ENCODE data around the gene TTC6. TPM values are rescaled to one million over a fixed set of nuclear protein-coding genes. Genes with fewer than 3 reads are reported as not detected.

The TTC6 gene
- total and polyA plus RNA-seq, 2 of the 4 experiments (the other 2 are of a cell fraction) = under 0.01 to 0.12 TPM

GRCh38 chr14:37546621-37547447 lies 48.6 kb upstream of the TTC6 start (continued):
- TF ChIP-seq USF2 (IDR thresholded peaks at IDR 0.05; ENCODE audit: low read depth, low read length) = no peak

GRCh38 chr14:37550511-37550910 lies 44.9 kb upstream of the TTC6 start:
- no peak overlapping the region for H2AFZ ChIP-seq (replicated peaks; ENCODE audit: low read length, poor library complexity)
- DNase-seq (peak; percentile 88), ATAC-seq (ENCODE audit: low read depth) (peak; percentile 87)
- no peak overlapping the region for H3K23ac ChIP-seq (ENCODE audit: low read depth, low read length)
- no peaks in the 10 kb centered on the region for H3K27me3 ChIP-seq (ENCODE audit: control insufficient read depth, insufficient read depth, low read length)
- H3K36me3 ChIP-seq (ENCODE audit: control insufficient read depth, insufficient read depth, low read length) = no peaks in the 10 kb centered on the region
- ChIA-PET POLR2A (ENCODE audit: unreplicated experiment) (no interaction called here), CTCF (no interaction called here)
- in situ Hi-C loops (cut with MboI; ENCODE audit: low sequenced_read_pairs) = no loop called here
- TF ChIP-seq CEBPB (IDR thresholded peaks at IDR 0.05; ENCODE audit: low read depth, low read length) = no peak
- TF ChIP-seq MXI1 (IDR thresholded peaks at IDR 0.05; ENCODE audit: borderline replicate concordance, low read depth, low read length) = 0 out of 2 replicates have a peak, but pooled peaks have one; percentile 16
- peak; percentile 62; the same call in 1 of the 2 replicates for TF ChIP-seq BHLHE40 (IDR thresholded peaks at IDR 0.05; ENCODE audit: low read depth, low read length)
- no peak for TF ChIP-seq USF2 (IDR thresholded peaks at IDR 0.05; ENCODE audit: low read depth, low read length)
- TF ChIP-seq RCOR1 (IDR thresholded peaks at IDR 0.05; ENCODE audit: insufficient replicate concordance, low read length) = no peak
- TF ChIP-seq RAD21 (IDR thresholded peaks at IDR 0.05; ENCODE audit: low read length) = no peak
- no peak for TF ChIP-seq NFE2L2 (IDR thresholded peaks at IDR 0.05; ENCODE audit: low read depth, low read length)
- H2AK9ac ChIP-seq (replicated peaks; ENCODE audit: low read depth, low read length, poor library complexity) = no peak overlapping the region
- H3K4me2 ChIP-seq (ENCODE audit: low read depth, low read length) = no peak overlapping the region
- H2BK120ac ChIP-seq (ENCODE audit: low read depth, low read length) = no peak overlapping the region
- H3K56ac ChIP-seq (ENCODE audit: extremely low read depth, insufficient read depth, low read length) = no peak overlapping the region
- H2BK5ac ChIP-seq (ENCODE audit: low read depth, low read length, poor library complexity, severe bottlenecking) = no peak overlapping the region
- H4K5ac ChIP-seq (ENCODE audit: low read depth, low read length) = no peak overlapping the region
- intact Hi-C loops (cut with micrococcal nuclease) = no loop called here
- no peak overlapping the region for H4K8ac ChIP-seq (ENCODE audit: low read depth in 2 of 2, low read length in 2 of 2)
- H4K20me1 ChIP-seq (ENCODE audit: insufficient read depth, low read length) = no peaks in the 10 kb centered on the region
- H3K79me1 ChIP-seq (ENCODE audit: low read depth in 1 of 2, low read length in 2 of 2) = no peaks in the 10 kb centered on the region
- no peak overlapping the region for H3K27ac ChIP-seq (ENCODE audit: insufficient read depth, low read length)
- no peak overlapping the region for H3K4me3 ChIP-seq (ENCODE audit: insufficient read depth, low read depth, low read length)
- no peak overlapping the region for H2BK20ac ChIP-seq (ENCODE audit: low read depth, low read length)
- WGBS, 2 experiments (ENCODE audit: extremely low coverage in 2 of 2, insufficient read length in 1 of 2) = no CpG with 5 or more reads among the region's 5 CpGs
- no peak overlapping the region for H3K4ac ChIP-seq (ENCODE audit: low read depth, low read length)
- H3K9me3 ChIP-seq (ENCODE audit: control insufficient read depth, insufficient read depth, low read length) = peaks cover 4% of the 10 kb centered on the region; the same call in 1 of the 2 replicates
- H2AK5ac ChIP-seq (ENCODE audit: low read depth, low read length) = no peak overlapping the region
- H3K9me1 ChIP-seq (ENCODE audit: insufficient read depth, low read length) = peaks cover 3% of the 10 kb centered on the region; the same call in 1 of the 2 replicates
- BruUV-seq (replicated peaks) = no TSS peak
- no peak overlapping the region for H3K14ac ChIP-seq (replicated peaks; ENCODE audit: low read depth, low read length)
- H4K91ac ChIP-seq (ENCODE audit: insufficient read depth, low read depth, low read length) = no peak overlapping the region
- dilution Hi-C loops (cut with HindIII; ENCODE audit: low sequenced_read_pairs, unreplicated experiment) = no loop called here
- H3K9ac ChIP-seq (ENCODE audit: low read depth, low read length) = no peak overlapping the region
- no peak overlapping the region for H2BK15ac ChIP-seq (ENCODE audit: low read depth, low read length)
- H3K18ac ChIP-seq (ENCODE audit: low read depth, low read length) = no peak overlapping the region
- peaks cover 2% of the 10 kb centered on the region; the same call in 1 of the 2 replicates for H3K4me1 ChIP-seq (ENCODE audit: control insufficient read depth, insufficient read depth, low read length)

All from IMR-90 (cell line).